RPMI8226 (cell line): ENCODE data around the gene LHX6.
A peak's percentile ranks its signal among the peaks of the same experiment; 100 is the strongest.

Source experiments
- DNase-seq: peaks from one replicate; pipeline ENCODE4 v3.0.0-alpha.2; 2015

Gene LHX6

GRCh38 chr9:122234022-122234748 lies 5.4 kb upstream of the LHX6 start:
- DNase-seq = no peak

- DNase-seq = no peak
Observed at GRCh38 chr9:122232796-122233306, 4.1 kb upstream of the LHX6 start.

- no peak for DNase-seq
Observed at GRCh38 chr9:122229485-122229837, 704 bp upstream of the LHX6 start.

- DNase-seq = no peak
Observed at GRCh38 chr9:122228191-122228567, 578 bp downstream of the LHX6 start.

GRCh38 chr9:122227575-122227900 lies 1.2 kb downstream of the LHX6 start:
- no peak for DNase-seq

GRCh38 chr9:122226758-122227574 lies 1.8 kb downstream of the LHX6 start:
- no peak for DNase-seq

GRCh38 chr9:122226142-122226757 lies 2.5 kb downstream of the LHX6 start:
- no peak for DNase-seq

- DNase-seq = no peak
Observed at GRCh38 chr9:122225312-122226141, 3.2 kb downstream of the LHX6 start.

- DNase-seq = no peak
Observed at GRCh38 chr9:122223435-122223834, 5.3 kb downstream of the LHX6 start.

- DNase-seq = no peak
Observed at GRCh38 chr9:122222791-122223190, 6.0 kb downstream of the LHX6 start.

GRCh38 chr9:122221183-122221811 lies 7.5 kb downstream of the LHX6 start:
- no peak for DNase-seq

- DNase-seq = no peak
Observed at GRCh38 chr9:122220673-122221182, 8.0 kb downstream of the LHX6 start.

- no peak for DNase-seq
Observed at GRCh38 chr9:122219856-122220672, 8.7 kb downstream of the LHX6 start.

GRCh38 chr9:122218935-122219855 lies 9.6 kb downstream of the LHX6 start:
- DNase-seq = no peak

GRCh38 chr9:122218071-122218934 lies 10.5 kb downstream of the LHX6 start:
- DNase-seq = no peak

- peak; percentile 21 for DNase-seq
Observed at GRCh38 chr9:122217640-122218039, 11.1 kb downstream of the LHX6 start.

- no peak for DNase-seq
Observed at GRCh38 chr9:122216798-122217418, 11.8 kb downstream of the LHX6 start.

GRCh38 chr9:122216138-122216797 lies 12.5 kb downstream of the LHX6 start:
- DNase-seq = no peak
